Trophoblast cell (in vitro differentiated cells and primary cell): ENCODE results near the gene RTN1.

Experiments used
- DNase-seq, 2 donors: peaks; one replicate each; pipeline ENCODE4 v3.0.0-alpha.2; 2016
- H2AFZ ChIP-seq: 2 replicates; pipeline ENCODE4 v1.6.1; 2013; ENCODE audit warnings: low read length, moderate library complexity, mild to moderate bottlenecking; ENCODE audit not compliant: insufficient read depth, poor library complexity
- H2AK5ac ChIP-seq: 2 replicates; pipeline ENCODE4 v1.6.1; 2013; ENCODE audit warnings: mild to moderate bottlenecking, low read length
- H2BK120ac ChIP-seq: 2 replicates; pipeline ENCODE4 v1.6.1; 2013; ENCODE audit warnings: low read length, mild to moderate bottlenecking, moderate library complexity; ENCODE audit not compliant: insufficient read depth, poor library complexity
- H2BK12ac ChIP-seq: 2 replicates; pipeline ENCODE4 v1.6.1; 2013; ENCODE audit warnings: mild to moderate bottlenecking, low read length, moderate library complexity
- H2BK5ac ChIP-seq: 2 replicates; pipeline ENCODE4 v1.6.1; 2013; ENCODE audit warnings: low read length, low read depth, moderate library complexity, mild to moderate bottlenecking; ENCODE audit not compliant: poor library complexity
- H3K14ac ChIP-seq: 2 replicates; pipeline ENCODE4 v1.6.1; 2013; ENCODE audit warnings: mild to moderate bottlenecking, low read length
- H3K18ac ChIP-seq: 2 replicates; pipeline ENCODE4 v1.6.1; 2013; ENCODE audit warnings: mild to moderate bottlenecking, low read length
- H3K23ac ChIP-seq: 2 replicates; pipeline ENCODE4 v1.6.1; 2013; ENCODE audit warnings: low read length
- H3K27ac ChIP-seq: 2 replicates; pipeline ENCODE4 v1.5.1; 2013; ENCODE audit warnings: low read depth, mild to moderate bottlenecking, inconsistent platforms, low read length, moderate library complexity
- H3K27me3 ChIP-seq: 2 replicates; pipeline ENCODE4 v1.6.1; 2013; ENCODE audit warnings: inconsistent platforms, mild to moderate bottlenecking, low read length, moderate library complexity; ENCODE audit not compliant: insufficient read depth
- H3K36me3 ChIP-seq, 2 experiments: 1 replicate in 1 of 2; 2 replicates in 1 of 2; pipeline ENCODE4 v1.6.1; 2013; ENCODE audit warnings: low read length in 2 of 2, mild to moderate bottlenecking in 2 of 2, moderate library complexity in 1 of 2; ENCODE audit not compliant: insufficient read depth in 2 of 2, control insufficient read depth in 1 of 2
- H3K4ac ChIP-seq: 2 replicates; pipeline ENCODE4 v1.6.1; 2013; ENCODE audit warnings: low read depth, mild to moderate bottlenecking, low read length, moderate library complexity
- H3K4me1 ChIP-seq, 2 experiments: 1 replicate in 1 of 2; 2 replicates in 1 of 2; pipeline ENCODE4 v1.6.1; 2013; ENCODE audit warnings: low read length in 2 of 2, mild to moderate bottlenecking in 2 of 2, moderate library complexity in 1 of 2; ENCODE audit not compliant: insufficient read depth in 2 of 2, control insufficient read depth in 1 of 2
- H3K4me2 ChIP-seq: 2 replicates; pipeline ENCODE4 v1.6.1; 2013; ENCODE audit warnings: inconsistent platforms, mild to moderate bottlenecking, low read length, moderate library complexity
- H3K4me3 ChIP-seq: 2 replicates; pipeline ENCODE4 v1.5.1; 2013; ENCODE audit warnings: mild to moderate bottlenecking, low read depth, low read length, inconsistent platforms
- H3K79me1 ChIP-seq: one replicate; pipeline ENCODE4 v1.6.1; 2013; ENCODE audit warnings: low read length
- H3K79me2 ChIP-seq: 2 replicates; pipeline ENCODE4 v1.6.1; 2013; ENCODE audit warnings: low read length, mild to moderate bottlenecking; ENCODE audit not compliant: control insufficient read depth, insufficient read depth, poor library complexity
- H3K9ac ChIP-seq: 2 replicates; pipeline ENCODE4 v1.6.1; 2013; ENCODE audit warnings: mild to moderate bottlenecking, low read length
- H3K9me3 ChIP-seq: 2 replicates; pipeline ENCODE4 v1.6.1; 2013; ENCODE audit warnings: low read depth, mild to moderate bottlenecking, control low read depth, inconsistent platforms, low read length; ENCODE audit not compliant: insufficient read depth
- H4K12ac ChIP-seq: 2 replicates; pipeline ENCODE4 v1.6.1; 2013; ENCODE audit warnings: low read depth, mild to moderate bottlenecking, low read length, moderate library complexity
- H4K8ac ChIP-seq: 2 replicates; pipeline ENCODE4 v1.6.1; 2013; ENCODE audit warnings: low read depth, mild to moderate bottlenecking, low read length, moderate library complexity
- H4K91ac ChIP-seq: one replicate; pipeline ENCODE4 v1.6.1; 2013; ENCODE audit warnings: low read depth, mild to moderate bottlenecking, low read length, moderate library complexity
- whole genome bisulfite sequencing: extraction: QIAGEN DNeasy Blood & Tissue Kit; methylation state at CpG from one replicate; pipeline ENCODE4 v1.1.7; 2013; ENCODE audit warnings: missing lambda C conversion rate; ENCODE audit not compliant: insufficient read length, insufficient coverage; ENCODE audit errors: extremely low coverage; 5-methylcytosine and 5-hydroxymethylcytosine counted together

Gene RTN1

GRCh38 chr14:59631237-59631636 lies 239.3 kb downstream of the RTN1 start:
- peaks cover 18% of the 10 kb centered on the region for H3K27me3 ChIP-seq
- no peak overlapping the region for H4K8ac ChIP-seq
- no CpG with 5 or more reads among the region's 3 CpGs for WGBS
- no peak overlapping the region for H2BK120ac ChIP-seq
- H2AK5ac ChIP-seq, result no peak overlapping the region
- no peak overlapping the region for H2BK5ac ChIP-seq
- H3K27ac ChIP-seq, result no peak overlapping the region
- no peak overlapping the region for H2BK12ac ChIP-seq
- no peak overlapping the region for H2AFZ ChIP-seq
- no peak overlapping the region for H3K9ac ChIP-seq
- H3K4ac ChIP-seq, result no peak overlapping the region
- H3K9me3 ChIP-seq, result peaks cover 2% of the 10 kb centered on the region
- H4K91ac ChIP-seq, result no peak overlapping the region
- no peaks in the 10 kb centered on the region for H3K79me2 ChIP-seq
- H3K4me3 ChIP-seq, result no peak overlapping the region
- no peaks in the 10 kb centered on the region for H3K4me1 ChIP-seq
- H3K14ac ChIP-seq, result no peak overlapping the region
- H3K4me2 ChIP-seq, result no peak overlapping the region
- no peak overlapping the region for H3K18ac ChIP-seq
- H4K12ac ChIP-seq, result no peak overlapping the region
- DNase-seq, result peak in 1 of 2 donors; percentile 34
- H3K36me3 ChIP-seq, result no peaks in the 10 kb centered on the region
- H3K79me1 ChIP-seq, result no peaks in the 10 kb centered on the region
- no peak overlapping the region for H3K23ac ChIP-seq

GRCh38 chr14:59630288-59630963 lies 240.2 kb downstream of the RTN1 start:
- no CpG with 5 or more reads among the region's 57 CpGs for WGBS
- H2BK120ac ChIP-seq, result no peak overlapping the region
- H3K79me1 ChIP-seq, result no peaks in the 10 kb centered on the region
- H3K18ac ChIP-seq, result no peak overlapping the region
- H4K8ac ChIP-seq, result no peak overlapping the region
- no peak overlapping the region for H4K12ac ChIP-seq
- no peaks in the 10 kb centered on the region for H3K36me3 ChIP-seq
- no peak overlapping the region for H3K4ac ChIP-seq
- H2BK5ac ChIP-seq, result no peak overlapping the region
- H3K4me3 ChIP-seq, result peak overlapping the region; percentile 8
- peak overlapping the region; percentile 30 for H2AFZ ChIP-seq
- no peak overlapping the region for H4K91ac ChIP-seq
- H3K27me3 ChIP-seq, result peaks cover 18% of the 10 kb centered on the region
- no peak overlapping the region for H3K14ac ChIP-seq
- no peaks in the 10 kb centered on the region for H3K4me1 ChIP-seq
- H3K9me3 ChIP-seq, result peaks cover 2% of the 10 kb centered on the region
- no peak overlapping the region for H2BK12ac ChIP-seq
- H3K9ac ChIP-seq, result no peak overlapping the region
- DNase-seq, result peak; percentile 38 to 74
- H3K4me2 ChIP-seq, result peak overlapping the region; percentile 84
- H2AK5ac ChIP-seq, result no peak overlapping the region
- no peak overlapping the region for H3K27ac ChIP-seq
- H3K79me2 ChIP-seq, result no peaks in the 10 kb centered on the region
- H3K23ac ChIP-seq, result no peak overlapping the region

GRCh38 chr14:59629444-59630287 lies 240.9 kb downstream of the RTN1 start:
- Histone ChIP-seq H3K79me1 (no peaks in the 10 kb centered on the region), H3K36me3 (no peaks in the 10 kb centered on the region), H4K91ac (no peak overlapping the region), H3K23ac (no peak overlapping the region), H2AK5ac (no peak overlapping the region), H3K27ac (no peak overlapping the region), H3K27me3 (peaks cover 18% of the 10 kb centered on the region), H2BK5ac (no peak overlapping the region), H3K79me2 (no peaks in the 10 kb centered on the region), H4K12ac (no peak overlapping the region), H2AFZ (no peak overlapping the region), H3K4me1 (no peaks in the 10 kb centered on the region), H4K8ac (no peak overlapping the region), H3K4me3 (no peak overlapping the region), H2BK12ac (no peak overlapping the region), H3K14ac (no peak overlapping the region), H3K4ac (no peak overlapping the region), H3K9me3 (peaks cover 2% of the 10 kb centered on the region), H3K9ac (no peak overlapping the region), H3K4me2 (peak overlapping the region; percentile 84), H2BK120ac (no peak overlapping the region), H3K18ac (no peak overlapping the region)
- WGBS, result no CpG with 5 or more reads among the region's 11 CpGs
- DNase-seq, result no peak

GRCh38 chr14:59627011-59627520 lies 243.5 kb downstream of the RTN1 start:
- WGBS, result no CpG with 5 or more reads among the region's 2 CpGs
- Histone ChIP-seq H2AK5ac (no peak overlapping the region), H3K4ac (no peak overlapping the region)

More at GRCh38 chr14:59627011-59627520, 243.5 kb downstream of the RTN1 start:
- H3K79me2 ChIP-seq, result no peaks in the 10 kb centered on the region
- peaks cover 18% of the 10 kb centered on the region for H3K27me3 ChIP-seq
- no peak overlapping the region for H2BK120ac ChIP-seq
- H3K18ac ChIP-seq, result no peak overlapping the region
- H2BK12ac ChIP-seq, result no peak overlapping the region
- no peak overlapping the region for H3K4me2 ChIP-seq
- H3K36me3 ChIP-seq, result no peaks in the 10 kb centered on the region
- no peak overlapping the region for H3K9ac ChIP-seq
- no peak overlapping the region for H4K12ac ChIP-seq
- H3K4me3 ChIP-seq, result no peak overlapping the region
- no peak overlapping the region for H2AFZ ChIP-seq
- no peak overlapping the region for H3K14ac ChIP-seq
- peaks cover 2% of the 10 kb centered on the region for H3K9me3 ChIP-seq
- H3K23ac ChIP-seq, result no peak overlapping the region
- no peaks in the 10 kb centered on the region for H3K4me1 ChIP-seq
- H4K91ac ChIP-seq, result no peak overlapping the region
- no peak overlapping the region for H4K8ac ChIP-seq
- H2BK5ac ChIP-seq, result no peak overlapping the region
- no peak for DNase-seq
- no peak overlapping the region for H3K27ac ChIP-seq
- H3K79me1 ChIP-seq, result no peaks in the 10 kb centered on the region
